ENCODE results near the gene DNASE2B.
"Not testable (repeated sequence)": the region's sequence is repeated elsewhere in the genome, so short reads cannot be mapped to it uniquely, and the experiment has no call there.

The DNASE2B gene

DNA sequence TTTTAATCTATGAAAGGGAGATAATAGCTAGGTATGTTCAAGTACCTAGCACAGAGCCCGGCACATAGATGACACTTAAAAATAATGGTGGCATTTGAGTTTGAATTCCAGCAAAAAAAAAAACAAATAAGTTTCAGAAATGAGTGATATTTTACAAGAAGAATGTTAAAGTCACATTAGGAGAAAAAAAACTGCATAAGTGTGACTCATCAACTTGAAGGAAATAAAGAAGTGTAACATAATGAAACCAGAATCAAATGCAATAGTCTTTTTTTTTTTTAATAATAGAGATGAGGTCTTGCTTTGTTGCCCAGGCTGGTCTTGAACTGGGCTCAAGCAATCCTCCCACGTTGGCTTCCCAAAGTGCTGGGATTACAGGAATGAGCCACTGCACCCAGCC lies 17.1 kb downstream of the DNASE2B start:
- no peak for DNase-seq

GRCh38 chr1:84422909-84423308 lies 24.6 kb downstream of the DNASE2B start:
- no peak for DNase-seq

- no peak for DNase-seq
Measured at GRCh38 chr1:84424513-84425149, 26.3 kb downstream of the DNASE2B start.

GRCh38 chr1:84425150-84425896 lies 27.0 kb downstream of the DNASE2B start:
- DNase-seq: no peak

GRCh38 chr1:84426376-84426775 lies 28.1 kb downstream of the DNASE2B start:
- DNase-seq: no peak

- DNase-seq: no peak
Measured at GRCh38 chr1:84427250-84428188, 29.2 kb downstream of the DNASE2B start.

DNA sequence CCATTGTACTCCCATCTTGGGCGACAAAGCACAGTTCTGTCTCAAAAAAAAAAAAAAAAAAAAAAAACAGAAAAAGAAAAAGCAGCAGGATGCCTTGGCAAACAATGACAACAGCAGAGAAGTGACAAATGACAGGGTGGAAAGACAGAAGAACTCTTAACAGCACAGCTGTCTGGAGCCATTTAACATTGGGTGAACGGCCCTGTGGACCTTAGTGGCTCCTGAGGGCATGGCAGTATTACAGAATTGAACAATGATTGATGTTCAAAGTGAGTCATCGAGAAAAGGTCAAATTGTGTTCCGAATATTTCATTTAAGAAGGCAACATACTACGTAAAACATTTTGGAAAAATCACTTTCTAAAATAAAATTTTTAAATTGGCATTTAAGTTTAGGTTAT lies 30.0 kb downstream of the DNASE2B start:
- no peak for DNase-seq

DNA sequence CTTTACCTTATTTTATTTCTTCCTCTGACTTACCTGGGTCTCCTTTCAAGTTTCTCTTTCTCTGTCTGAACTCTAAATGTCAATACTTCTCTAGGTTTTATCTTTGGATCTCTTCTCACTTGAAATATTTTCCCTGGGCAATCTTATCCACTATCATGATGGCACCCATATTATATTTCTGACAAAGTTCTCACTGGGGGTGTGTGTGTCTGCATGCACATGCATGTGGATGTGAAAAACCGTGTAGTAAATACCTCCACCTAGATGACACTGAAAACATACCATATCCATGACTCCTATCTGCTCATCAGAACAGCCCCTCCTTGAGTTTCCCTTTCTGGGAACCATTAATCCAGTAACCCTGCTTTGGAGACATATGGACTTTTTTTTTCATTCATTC lies 30.9 kb downstream of the DNASE2B start:
- no peak for DNase-seq

- DNase-seq: no peak
Measured at GRCh38 chr1:84430546-84430945, 32.3 kb downstream of the DNASE2B start.

- DNase-seq: peak in 4 of 5 donors; percentile 27 to 75 (median 40)
Measured at GRCh38 chr1:84433258-84434080, 35.2 kb downstream of the DNASE2B start.

DNA sequence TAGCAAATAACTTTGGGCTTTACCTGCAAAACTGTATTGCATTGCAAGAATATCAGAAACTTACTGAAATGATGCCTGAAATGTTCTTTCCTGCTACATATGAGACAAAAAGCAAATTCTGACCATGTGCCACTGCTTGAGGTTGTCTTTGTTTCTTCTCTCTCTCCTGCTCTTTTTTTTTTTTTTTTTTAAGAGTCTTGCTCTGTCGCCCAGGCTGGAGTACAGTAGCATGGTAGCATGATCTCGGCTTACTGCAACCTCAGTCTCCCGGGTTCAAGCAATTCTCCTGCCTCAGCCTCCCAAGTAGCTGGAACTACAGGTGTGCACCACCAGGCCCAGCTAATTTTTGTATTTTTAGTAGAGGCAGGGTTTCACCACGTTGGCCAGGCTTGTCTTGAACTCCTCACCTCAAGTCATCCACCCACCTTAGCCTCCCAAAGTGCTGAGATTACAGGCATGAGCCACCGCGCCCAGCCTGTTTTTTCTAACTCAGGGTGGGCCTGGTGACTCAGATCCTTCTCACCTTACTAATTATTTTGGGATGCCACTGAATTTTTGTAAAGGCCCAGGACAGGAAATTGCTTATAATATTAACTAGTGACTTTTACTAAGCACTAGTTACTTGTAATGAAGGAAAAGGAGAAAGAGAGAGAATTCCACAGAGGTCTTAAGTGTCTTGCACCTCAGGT lies 35.9 kb downstream of the DNASE2B start:
- no peak for DNase-seq

GRCh38 chr1:84434801-84435549 lies 36.7 kb downstream of the DNASE2B start:
- DNase-seq: peak in 1 of 5 donors; percentile 24

- DNase-seq: no peak
Measured at GRCh38 chr1:84436876-84437655, 38.8 kb downstream of the DNASE2B start.

- DNase-seq: peak in 1 of 5 donors; percentile 89
Measured at GRCh38 chr1:84442256-84442655, 44.0 kb downstream of the DNASE2B start.

DNA sequence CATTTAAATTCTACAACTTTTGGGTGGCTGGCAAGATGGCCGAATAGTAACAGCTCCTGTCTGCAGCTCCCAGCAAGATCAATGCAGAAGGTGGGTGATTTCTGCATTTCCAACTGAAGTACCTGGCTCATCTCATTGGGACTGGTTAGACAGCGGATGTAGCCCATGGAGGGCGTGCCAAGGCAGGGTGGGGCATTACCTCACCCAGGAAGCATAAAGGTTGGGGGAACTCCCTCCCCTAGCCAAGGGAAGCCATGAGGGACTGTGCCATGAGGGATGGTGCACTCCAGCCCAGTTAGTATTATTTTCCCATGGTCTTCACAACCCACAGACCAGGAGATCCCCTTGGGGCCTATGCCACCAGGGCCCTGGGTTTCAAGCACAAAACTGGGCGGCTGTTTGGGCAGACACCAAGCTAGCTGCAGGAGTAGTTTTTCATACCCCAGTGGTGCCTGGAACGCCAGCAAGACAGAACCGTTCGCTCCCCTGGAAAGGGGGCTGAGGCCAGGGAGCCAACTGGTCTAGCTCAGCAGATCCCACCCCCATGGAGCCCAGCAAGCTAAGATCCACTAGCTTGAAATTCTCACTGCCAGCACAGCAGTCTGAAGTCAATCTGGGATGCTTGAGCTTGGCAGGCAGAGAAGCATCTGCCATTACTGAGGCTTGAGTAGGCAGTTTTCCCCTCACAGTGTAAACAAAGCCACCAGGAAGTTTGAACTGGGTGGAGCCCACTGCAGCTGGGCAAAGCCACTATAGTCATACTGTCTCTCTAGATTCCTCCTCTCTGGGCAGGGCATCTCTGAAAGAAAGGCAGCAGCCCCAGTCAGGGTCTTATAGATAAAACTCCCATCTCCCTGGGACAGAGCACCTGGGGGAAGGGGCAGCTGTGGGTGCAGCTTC lies 44.7 kb downstream of the DNASE2B start:
- peak in 2 of 5 donors; percentile 12 to 41 for DNase-seq

DNA sequence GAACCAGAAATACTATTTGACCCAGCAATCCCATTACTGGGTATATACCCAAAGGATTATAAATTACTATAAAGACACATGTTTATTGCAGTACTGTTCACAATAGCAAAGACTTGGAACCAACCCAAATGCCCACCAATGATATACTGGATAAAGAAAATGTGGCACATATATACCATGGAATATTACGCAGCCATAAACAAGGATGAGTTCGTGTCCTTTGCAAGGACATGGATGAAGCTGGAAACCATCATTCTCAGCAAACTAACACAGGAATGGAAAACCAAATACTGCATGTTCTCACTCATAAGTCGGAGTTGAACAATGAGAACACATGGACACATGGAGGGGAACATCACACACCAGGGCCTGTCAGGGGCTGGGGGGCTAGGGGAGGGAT lies 50.4 kb downstream of the DNASE2B start:
- DNase-seq: not testable (repeated sequence)

- DNase-seq: no peak
Measured at GRCh38 chr1:84450910-84451309, 52.6 kb downstream of the DNASE2B start.

- DNase-seq: no peak
Measured at GRCh38 chr1:84452436-84452835, 54.2 kb downstream of the DNASE2B start.

DNA sequence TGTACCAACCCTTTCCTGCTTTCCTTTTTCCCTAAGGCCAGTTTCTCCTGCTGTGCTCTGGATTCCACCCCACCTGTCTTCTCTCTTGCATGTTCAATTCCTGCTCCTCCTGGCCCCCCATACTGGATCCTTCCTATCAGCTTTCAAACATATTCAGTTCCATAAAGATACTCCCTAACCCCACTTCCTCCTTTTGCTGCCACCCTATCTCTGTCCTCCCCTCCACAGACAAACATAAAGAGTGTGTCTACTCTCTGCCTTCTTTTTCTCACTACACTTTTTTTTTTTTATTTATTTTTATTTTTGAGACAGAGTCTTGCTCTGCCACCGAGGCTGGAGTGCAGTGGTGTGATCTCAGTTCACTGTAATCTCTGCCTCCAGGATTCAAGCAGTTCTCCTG lies 63.8 kb downstream of the DNASE2B start:
- no peak for DNase-seq

Data from T-helper 1 cell (primary cell).